Panc1 (cell line): Measurements from ENCODE around the gene SMURF2. TPM values are rescaled to one million over a fixed set of nuclear protein-coding genes. Genes with fewer than 3 reads are reported as not detected.

Experiments used
- ATAC-seq: fragments of 200-7000 bp; cut with Tn5 transposase; 2 replicates; pipeline ENCODE4 v1.9.1; 2020; ENCODE audit warnings: mild to moderate bottlenecking, moderate library complexity
- BruUV-seq: library from RNA; stranded (reverse); fragments of 400-500 nt; replicated peaks from 2 replicates; lab custom pipeline; 2021; lab: Mats Ljungman, UMichigan
- CTCF ChIA-PET: fragments of 300-600 bp; sonication (Branson Sonifier 250); formaldehyde crosslinking; loops from one replicate; lab custom pipeline; 2022; ENCODE audit warnings: antibody characterized with exemption; lab: Charles Lee
- POLR2A ChIA-PET: fragments of 300-600 bp; sonication (Branson Sonifier 250); formaldehyde crosslinking; loops from one replicate; lab custom pipeline; 2022; ENCODE audit warnings: antibody characterized with exemption; lab: Charles Lee
- DNase-seq: peaks from one replicate; pipeline ENCODE4 v3.0.0-alpha.2; 2010; ENCODE audit warnings: low read depth, low spot score
- H3K27ac ChIP-seq: 2 replicates; pipeline ENCODE4 v1.5.1; 2011; ENCODE audit warnings: mild to moderate bottlenecking, low read length, inconsistent platforms
- H3K27me3 ChIP-seq: fragments of 200-500 bp; sonication (Bioruptor generic); 2 replicates; pipeline ENCODE4 v1.6.0; 2014; ENCODE audit warnings: low read length, inconsistent platforms; ENCODE audit not compliant: control insufficient read depth, insufficient read depth
- H3K36me3 ChIP-seq: fragments of 200-500 bp; sonication (Bioruptor generic); 2 replicates; pipeline ENCODE4 v1.5.1; 2014; ENCODE audit warnings: inconsistent platforms, mild to moderate bottlenecking, low read length, moderate library complexity; ENCODE audit not compliant: control insufficient read depth, insufficient read depth
- H3K4me1 ChIP-seq: 2 replicates; pipeline ENCODE4 v1.5.1; 2011; ENCODE audit warnings: inconsistent platforms, mild to moderate bottlenecking, low read length, moderate library complexity; ENCODE audit not compliant: control insufficient read depth, insufficient read depth
- H3K4me3 ChIP-seq, 2 experiments: 2 replicates each; pipeline ENCODE4 v1.5.1; 2011 to 2012; ENCODE audit warnings: low read depth in 2 of 2, low read length in 2 of 2, mild to moderate bottlenecking in 2 of 2, inconsistent platforms in 1 of 2, moderate library complexity in 1 of 2
- H3K9me3 ChIP-seq: fragments of 200-500 bp; sonication (Bioruptor generic); 2 replicates; pipeline ENCODE4 v1.5.1; 2014; ENCODE audit warnings: low read depth, mild to moderate bottlenecking, inconsistent platforms, low read length, moderate library complexity; ENCODE audit not compliant: control insufficient read depth, insufficient read depth
- POLR2AphosphoS5 ChIP-seq: IDR thresholded peaks from 2 replicates; pipeline ENCODE4 v1.6.1; 2012; ENCODE audit warnings: mild to moderate bottlenecking, low read depth, low read length, moderate library complexity
- REST ChIP-seq, 2 experiments: IDR thresholded peaks; 2 replicates each; pipeline ENCODE4 v1.6.1; 2011 to 2012; ENCODE audit warnings: low read depth in 2 of 2, control low read depth in 1 of 2, low read length in 1 of 2, mild to moderate bottlenecking in 1 of 2, moderate library complexity in 1 of 2; ENCODE audit not compliant: insufficient read depth in 1 of 2
- SIN3A ChIP-seq: IDR thresholded peaks from 2 replicates; pipeline ENCODE4 v1.6.1; 2012; ENCODE audit warnings: low read depth, mild to moderate bottlenecking, low read length, moderate library complexity, borderline replicate concordance; ENCODE audit not compliant: insufficient read depth
- TCF7L2 ChIP-seq: IDR thresholded peaks from 2 replicates; pipeline ENCODE4 v1.6.1; 2011; ENCODE audit warnings: mild to moderate bottlenecking, low read depth, low read length, inconsistent platforms
- in situ Hi-C: cut with HindIII; loops from 2 replicates; pipeline ENCODE4 v1.10.0; 2016; ENCODE audit warnings: low sequenced_read_pairs, low pct_unique_long_range_greater_than_20kb
- intact Hi-C: fragments of 100-400 bp; cut with micrococcal nuclease; formaldehyde crosslinking; loops from one replicate; pipeline ENCODE4 v1.10.0; 2022; ENCODE audit not compliant: unreplicated experiment
- total RNA-seq: library from RNA; stranded (reverse); gene quantifications from one replicate; pipeline ENCODE4 v1.2.1, GENCODE V29; 2021; ENCODE audit not compliant: unreplicated experiment
- TF ChIP-seq, protein P1 (sequence below): fragments of 450-650 bp; IDR thresholded peaks from 2 replicates; pipeline ENCODE4 v1.5.1; 2017; ENCODE audit warnings: mild to moderate bottlenecking

The SMURF2 gene
- total RNA-seq, 1 experiment from 2014 or later: 21.3 TPM

GRCh38 chr17:64537488-64537887 lies 124.6 kb downstream of the SMURF2 start:
- no TSS peak for BruUV-seq
- in situ Hi-C loops (no loop called here), intact Hi-C loops (no loop called here)
- no peak for ATAC-seq
- no peak for TF ChIP-seq TCF7L2
- no peak for TF ChIP-seq POLR2AphosphoS5
- no peak for TF ChIP-seq REST (IDR thresholded peaks at IDR 0.05; ENCODE audit: insufficient read depth in 1 of 2, low read depth in 2 of 2, low read length in 1 of 2)
- TF ChIP-seq, protein P1, sequence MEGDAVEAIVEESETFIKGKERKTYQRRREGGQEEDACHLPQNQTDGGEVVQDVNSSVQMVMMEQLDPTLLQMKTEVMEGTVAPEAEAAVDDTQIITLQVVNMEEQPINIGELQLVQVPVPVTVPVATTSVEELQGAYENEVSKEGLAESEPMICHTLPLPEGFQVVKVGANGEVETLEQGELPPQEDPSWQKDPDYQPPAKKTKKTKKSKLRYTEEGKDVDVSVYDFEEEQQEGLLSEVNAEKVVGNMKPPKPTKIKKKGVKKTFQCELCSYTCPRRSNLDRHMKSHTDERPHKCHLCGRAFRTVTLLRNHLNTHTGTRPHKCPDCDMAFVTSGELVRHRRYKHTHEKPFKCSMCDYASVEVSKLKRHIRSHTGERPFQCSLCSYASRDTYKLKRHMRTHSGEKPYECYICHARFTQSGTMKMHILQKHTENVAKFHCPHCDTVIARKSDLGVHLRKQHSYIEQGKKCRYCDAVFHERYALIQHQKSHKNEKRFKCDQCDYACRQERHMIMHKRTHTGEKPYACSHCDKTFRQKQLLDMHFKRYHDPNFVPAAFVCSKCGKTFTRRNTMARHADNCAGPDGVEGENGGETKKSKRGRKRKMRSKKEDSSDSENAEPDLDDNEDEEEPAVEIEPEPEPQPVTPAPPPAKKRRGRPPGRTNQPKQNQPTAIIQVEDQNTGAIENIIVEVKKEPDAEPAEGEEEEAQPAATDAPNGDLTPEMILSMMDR: no peak
- TF ChIP-seq SIN3A: no peak
- no peak overlapping the region for H3K4me3 ChIP-seq
- POLR2A ChIA-PET: interaction anchor here (0.6 kb wide), 2 partner anchors 20 to 125 kb away, joined by 3 to 4 read pairs; no protein-coding TSS in a partner anchor
- no peak for DNase-seq
- H3K27ac ChIP-seq: no peak overlapping the region
- H3K36me3 ChIP-seq: peaks cover 8% of the 10 kb centered on the region
- CTCF ChIA-PET: no interaction called here
- no peaks in the 10 kb centered on the region for H3K27me3 ChIP-seq
- H3K9me3 ChIP-seq: no peaks in the 10 kb centered on the region
- H3K4me1 ChIP-seq: no peaks in the 10 kb centered on the region

DNA sequence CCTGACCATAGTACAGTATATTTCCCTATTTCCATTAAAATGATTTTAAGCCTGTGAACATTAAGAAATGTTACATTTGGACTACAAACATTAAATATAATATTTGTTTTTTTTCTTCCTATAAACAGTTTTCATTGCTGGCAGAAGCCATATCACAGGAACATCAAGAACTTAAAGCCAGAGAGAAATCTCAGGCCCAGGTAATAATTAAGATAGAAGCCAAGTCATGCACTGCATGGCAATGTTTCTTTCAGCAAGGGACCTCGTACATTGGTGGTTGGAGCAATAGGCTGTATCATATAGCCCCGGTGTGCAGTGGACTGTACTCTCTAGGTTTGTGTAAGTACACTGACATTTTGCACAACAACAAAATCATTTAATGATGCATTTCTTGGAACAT lies 125.2 kb downstream of the SMURF2 start:
- TF ChIP-seq REST (IDR thresholded peaks at IDR 0.05; ENCODE audit: insufficient read depth in 1 of 2, low read depth in 2 of 2, low read length in 1 of 2) (no peak), SIN3A (no peak), TCF7L2 (no peak), POLR2AphosphoS5 (no peak)
- TF ChIP-seq, protein P1: no peak
- Histone ChIP-seq H3K36me3 (peaks cover 14% of the 10 kb centered on the region), H3K27ac (no peak overlapping the region), H3K4me1 (no peaks in the 10 kb centered on the region), H3K9me3 (no peaks in the 10 kb centered on the region), H3K27me3 (no peaks in the 10 kb centered on the region), H3K4me3 (no peak overlapping the region)
- ChIA-PET POLR2A (no interaction called here), CTCF (no interaction called here)
- in situ Hi-C loops (no loop called here), intact Hi-C loops (no loop called here)
- no TSS peak for BruUV-seq
- DNase-seq (no peak), ATAC-seq (no peak)
